GM12872 (cell line): ENCODE results near the gene FASN.

Experiments used
- CTCF ChIP-seq: IDR thresholded peaks from 3 replicates; pipeline ENCODE4 v1.5.1; 2011; ENCODE audit warnings: low read depth, mild to moderate bottlenecking, low read length, moderate library complexity; ENCODE audit not compliant: insufficient read depth

FASN gene

GRCh38 chr17:82120148-82120547, 22.1 kb upstream of the FASN start:
- no peak for TF ChIP-seq CTCF

- TF ChIP-seq CTCF, result no peak
Observed at GRCh38 chr17:82118815-82119380, 20.9 kb upstream of the FASN start.

GRCh38 chr17:82118168-82118814, 20.3 kb upstream of the FASN start:
- TF ChIP-seq CTCF, result no peak

- no peak for TF ChIP-seq CTCF
Observed at GRCh38 chr17:82117139-82118090, 19.4 kb upstream of the FASN start.

- no peak for TF ChIP-seq CTCF
Observed at GRCh38 chr17:82116246-82116645, 18.2 kb upstream of the FASN start.

GRCh38 chr17:82114872-82115271, 16.8 kb upstream of the FASN start:
- TF ChIP-seq CTCF, result no peak

GRCh38 chr17:82114447-82114846, 16.4 kb upstream of the FASN start:
- no peak for TF ChIP-seq CTCF
